Activated CD4-positive, alpha-beta memory T cell treated with anti-CD3 and anti-CD28 coated beads for 36 hours (primary cell): ENCODE data around the gene PNRC1. TPM values are rescaled to one million over a fixed set of nuclear protein-coding genes. Genes with fewer than 3 reads are reported as not detected.

Experiments used
- total RNA-seq, 2 experiments: library from RNA; stranded (reverse); gene quantifications; one replicate each; pipeline ENCODE4 v1.2.3, GENCODE V29; 2021

PNRC1 gene
- total RNA-seq, 2 experiments from 2014 or later, result 95.1 TPM

Other genes starting within 250 kb of the PNRC1 start
- gene RNGTT, start 117.1 kb upstream of the PNRC1 start, total RNA-seq, result 10 to 100 TPM; 21.3 to 22.0 TPM
- under 1 TPM; 0.10 to 0.12 TPM for gene SRSF12, start 37.3 kb downstream of the PNRC1 start, total RNA-seq
- 1 to 10 TPM; 8.4 to 8.9 TPM for gene PM20D2, start 65.3 kb downstream of the PNRC1 start, total RNA-seq
- gene GABRR1, start 136.6 kb downstream of the PNRC1 start, total RNA-seq, result not detected
- under 1 TPM; 0.50 to 0.51 TPM for gene GABRR2, start 234.5 kb downstream of the PNRC1 start, total RNA-seq